Fibroblast of lung (primary cell): ENCODE measurements around the gene GALNT2.

Source experiments
- CTCF ChIP-seq, 2 donors: IDR thresholded peaks in 1 of 2; conservative IDR thresholded peaks in 1 of 2; 1 replicate in 1 of 2; 2 replicates in 1 of 2; pipeline ENCODE4 v1.5.1; 2011 to 2012; ENCODE audit warnings: low read length in 2 of 2, control low read depth in 1 of 2, inconsistent platforms in 1 of 2, low read depth in 1 of 2, mild to moderate bottlenecking in 1 of 2
- EZH2 ChIP-seq: IDR thresholded peaks from 2 replicates; pipeline ENCODE4 v1.5.1; 2012; ENCODE audit warnings: low read length, control low read depth, mild to moderate bottlenecking; ENCODE audit errors: missing control alignments

GRCh38 chr1:230251644-230252191 is 184.7 kb downstream of the GALNT2 start:
- no peak for TF ChIP-seq CTCF (conservative IDR thresholded peaks at IDR 0.05 in 1 of 2, IDR thresholded peaks at IDR 0.05 in 1 of 2; ENCODE audit: low read depth in 1 of 2, low read length in 2 of 2)
- no peak for TF ChIP-seq EZH2
